HepG2 (cell line): ENCODE data around the gene VRK3. TPM values are rescaled to one million over a fixed set of nuclear protein-coding genes. Genes with fewer than 3 reads are reported as not detected.

Experiments used
- BORCS8-MEF2B ChIP-seq: sonication (generic); formaldehyde crosslinking; IDR thresholded peaks from 2 replicates; pipeline ENCODE4 v1.8.0; 2022; ENCODE audit warnings: mild to moderate bottlenecking, missing genetic modification reagents
- CHD4 ChIP-seq: fragments of 200-600 bp; sonication (generic); IDR thresholded peaks from 2 replicates; pipeline ENCODE4 v1.7.0; 2017; ENCODE audit warnings: mild to moderate bottlenecking, low read length, borderline replicate concordance
- CREM ChIP-seq, 2 experiments: sonication (generic) in 1 of 2; formaldehyde crosslinking in 1 of 2; IDR thresholded peaks; 2 replicates each; pipeline versions ENCODE4 v1.4.0 to v1.6.1; 2016 to 2020; ENCODE audit warnings: antibody characterized with exemption in 1 of 2, mild to moderate bottlenecking in 1 of 2, missing genetic modification reagents in 1 of 2
- CSRNP2 ChIP-seq: sonication (generic); formaldehyde crosslinking; conservative IDR thresholded peaks from 2 replicates; pipeline ENCODE4 v1.8.0; 2022; ENCODE audit warnings: low read depth, missing genetic modification reagents
- FOSL2 ChIP-seq: sonication (generic); formaldehyde crosslinking; IDR thresholded peaks from 2 replicates; pipeline ENCODE4 v1.4.0; 2020; ENCODE audit warnings: missing genetic modification reagents
- GABPB1 ChIP-seq: IDR thresholded peaks from 2 replicates; pipeline ENCODE4 v1.6.1; 2016; ENCODE audit warnings: mild to moderate bottlenecking, missing genetic modification reagents, moderate library complexity, missing compliant biosample characterization
- HMG20B ChIP-seq: conservative IDR thresholded peaks from 2 replicates; pipeline ENCODE4 v1.6.1; 2016; ENCODE audit warnings: missing genetic modification reagents, missing compliant biosample characterization
- HNRNPL ChIP-seq: fragments of 200-400 bp; formaldehyde crosslinking; IDR thresholded peaks from 2 replicates; pipeline ENCODE4 v1.6.1; 2017; ENCODE audit warnings: mild to moderate bottlenecking, low read depth, low read length
- KLF12 ChIP-seq: sonication (generic); formaldehyde crosslinking; IDR thresholded peaks from 2 replicates; pipeline ENCODE4 v1.4.0; 2020; ENCODE audit warnings: missing genetic modification reagents, borderline replicate concordance
- MLLT10 ChIP-seq: sonication (generic); formaldehyde crosslinking; IDR thresholded peaks from 2 replicates; pipeline ENCODE4 v1.4.0; 2020; ENCODE audit warnings: missing genetic modification reagents
- MYPOP ChIP-seq: sonication (generic); formaldehyde crosslinking; IDR thresholded peaks from 2 replicates; pipeline ENCODE4 v1.8.1; 2023; ENCODE audit warnings: mild to moderate bottlenecking, moderate library complexity, missing genetic modification reagents
- NFE2L1 ChIP-seq: sonication (generic); formaldehyde crosslinking; IDR thresholded peaks from 2 replicates; pipeline ENCODE4 v1.4.0; 2020; ENCODE audit warnings: missing genetic modification reagents, mild to moderate bottlenecking, borderline replicate concordance
- PBX2 ChIP-seq: IDR thresholded peaks from 2 replicates; pipeline ENCODE4 v1.6.1; 2016; ENCODE audit warnings: control low read depth
- RBFOX2 ChIP-seq: fragments of 200-400 bp; formaldehyde crosslinking; IDR thresholded peaks from 2 replicates; pipeline ENCODE4 v1.6.1; 2017; ENCODE audit warnings: low read depth, mild to moderate bottlenecking, low read length
- SKI ChIP-seq: fragments of 450-650 bp; IDR thresholded peaks from one replicate; pipeline ENCODE4 v1.6.1; 2018; ENCODE audit warnings: mild to moderate bottlenecking; ENCODE audit not compliant: partially characterized antibody
- SP140L ChIP-seq: sonication (generic); formaldehyde crosslinking; IDR thresholded peaks from 2 replicates; pipeline ENCODE4 v1.4.0; 2020; ENCODE audit warnings: missing genetic modification reagents, borderline replicate concordance
- THYN1 ChIP-seq: sonication (generic); formaldehyde crosslinking; IDR thresholded peaks from 2 replicates; pipeline ENCODE4 v1.8.1; 2023; ENCODE audit warnings: low read depth, mild to moderate bottlenecking, moderate library complexity, missing genetic modification reagents, borderline replicate concordance
- ZNF230 ChIP-seq: sonication (generic); formaldehyde crosslinking; IDR thresholded peaks from 2 replicates; pipeline ENCODE4 v1.4.0; 2020; ENCODE audit warnings: mild to moderate bottlenecking, missing genetic modification reagents
- ZNF616 ChIP-seq: sonication (generic); formaldehyde crosslinking; IDR thresholded peaks from 2 replicates; pipeline ENCODE4 v1.5.0; 2020; ENCODE audit warnings: low read depth, mild to moderate bottlenecking, missing genetic modification reagents
- ZNF670 ChIP-seq: sonication (generic); formaldehyde crosslinking; IDR thresholded peaks from 2 replicates; pipeline ENCODE4 v1.8.0; 2022; ENCODE audit warnings: mild to moderate bottlenecking, missing genetic modification reagents, borderline replicate concordance
- ZNF691 ChIP-seq: sonication (generic); formaldehyde crosslinking; IDR thresholded peaks from 2 replicates; pipeline ENCODE4 v1.4.0; 2020; ENCODE audit warnings: missing genetic modification reagents, low read depth, mild to moderate bottlenecking, borderline replicate concordance
- polyA plus RNA-seq, 8 experiments: library from polyadenylated mRNA; depleted of rRNA in 3 of 8; stranded (reverse) in 7 of 8; unstranded in 1 of 8; fragments of >200 nt; fragmentation: Illumina TruSeq in 4 of 8; extraction: Trizol in 4 of 8; gene quantifications; 2 replicates each; pipeline versions ENCODE4 v1.2.1 to v1.2.3, GENCODE V29; 2011 to 2016; ENCODE audit warnings: low read depth in 4 of 8, missing spikeins in 1 of 8, mixed read lengths in 1 of 8; ENCODE audit not compliant: insufficient read depth in 1 of 8
- total RNA-seq, 5 experiments: library from RNA; depleted of rRNA; stranded (reverse); fragments of >200 nt; fragmentation: Illumina TruSeq; extraction: Trizol; gene quantifications; 2 replicates each; pipeline ENCODE4 v1.2.3, GENCODE V29; 2016; ENCODE audit warnings: low read depth in 1 of 5

The VRK3 gene
- total and polyA plus RNA-seq, 2 of the 13 experiments (the other 11 are each of a cell fraction or from before 2014, with no cell fraction given) = 23.8 to 28.3 TPM

GRCh38 chr19:49929121-49929610 is 96.0 kb downstream of the VRK3 start, which contains the start of the genes ATF5 and NUP62 (continued):
- TF ChIP-seq RBFOX2 = peak; percentile 97
- no peak for TF ChIP-seq SKI
- TF ChIP-seq NFE2L1 (CRISPR knock-in tag) = 0 out of 2 replicates have a peak, but pooled peaks have one; percentile 42
- TF ChIP-seq MYPOP (CRISPR knock-in tag) = peak; percentile 92
- TF ChIP-seq HNRNPL = peak; percentile 66; the same call in 1 of the 2 replicates
- TF ChIP-seq ZNF616 (CRISPR knock-in tag) = peak; percentile 66; the same call in 1 of the 2 replicates
- no peak; the same call in 1 of the 2 replicates for TF ChIP-seq THYN1 (CRISPR knock-in tag)
- TF ChIP-seq CHD4 = no peak
- TF ChIP-seq SP140L = peak; percentile 93; the same call in 1 of the 2 replicates
- TF ChIP-seq MLLT10 = no peak
- no peak for TF ChIP-seq PBX2 (CRISPR knock-in tag)
- no peak for TF ChIP-seq CSRNP2 (CRISPR knock-in tag)
- peak; percentile 43; the same call in 1 of the 2 replicates for TF ChIP-seq ZNF691
- TF ChIP-seq HMG20B (CRISPR knock-in tag) = no peak
- peak; percentile 97; the same call in 1 of the 2 replicates for TF ChIP-seq ZNF230 (CRISPR knock-in tag)
- peak; percentile 91; the same call in 1 of the 2 replicates for TF ChIP-seq KLF12 (CRISPR knock-in tag)
- peak; percentile 92 for TF ChIP-seq ZNF670 (CRISPR knock-in tag)
- TF ChIP-seq GABPB1 (CRISPR knock-in tag) = peak; percentile 76; the same call in 1 of the 2 replicates
- peak; percentile 96 for TF ChIP-seq BORCS8-MEF2B (CRISPR knock-in tag)
- TF ChIP-seq CREM (IDR thresholded peaks at IDR 0.05) = no peak
- no peak for TF ChIP-seq CREM (CRISPR knock-in tag; IDR thresholded peaks at IDR 0.05)
- peak; percentile 31; the same call in 1 of the 2 replicates for TF ChIP-seq FOSL2
